HFFc6 (cell line): Measurements from ENCODE around the gene ATP6AP1. TPM values are rescaled to one million over a fixed set of nuclear protein-coding genes. Genes with fewer than 3 reads are reported as not detected.
A peak's percentile ranks its signal among the peaks of the same experiment; 100 is the strongest.

Experiments
- DNase-seq: peaks from one replicate; pipeline ENCODE4 v3.0.0-alpha.2; 2018
- H3K27ac Mint-ChIP-seq: 2 replicates; pipeline ENCODE4 v1.8.0; 2020; ENCODE audit warnings: mild to moderate bottlenecking, mixed read lengths
- H3K27me3 Mint-ChIP-seq: 2 replicates; pipeline ENCODE4 v1.8.0; 2021; ENCODE audit warnings: mild to moderate bottlenecking, moderate library complexity, mixed read lengths; ENCODE audit not compliant: insufficient read depth
- H3K36me3 Mint-ChIP-seq: 2 replicates; pipeline ENCODE4 v1.8.0; 2021; ENCODE audit warnings: low read depth, mixed read lengths
- H3K4me1 Mint-ChIP-seq: 2 replicates; pipeline ENCODE4 v1.8.0; 2020; ENCODE audit warnings: low read depth, mixed read lengths
- H3K4me3 Mint-ChIP-seq: 2 replicates; pipeline ENCODE4 v1.8.0; 2020; ENCODE audit warnings: mild to moderate bottlenecking, moderate library complexity, mixed read lengths
- H3K9me3 Mint-ChIP-seq: 2 replicates; pipeline ENCODE4 v1.8.0; 2020; ENCODE audit warnings: mild to moderate bottlenecking, mixed read lengths
- CTCF ChIP-seq: fragments of 200-600 bp; sonication (generic); IDR thresholded peaks from 2 replicates; pipeline ENCODE4 v1.5.0; 2021; ENCODE audit warnings: antibody characterized with exemption, mild to moderate bottlenecking
- total RNA-seq, 6 experiments: library from RNA; stranded (reverse); fragmentation: NEBNext Ultra II Directional; extraction: Animal tissue kit (Norgen Biotek cat#: 25700); gene quantifications; 2 replicates in 1 of 6; 3 replicates in 5 of 6; pipeline ENCODE4 v1.2.3, GENCODE V29; 2021

Gene ATP6AP1
- total RNA-seq, 6 experiments from 2014 or later = 107 to 154 (median 123) TPM

GRCh38 chrX:154450312-154450711 lies 21.8 kb downstream of the ATP6AP1 start:
- no peak for TF ChIP-seq CTCF
- Mint-ChIP-seq H3K9me3 (no peaks in the 10 kb centered on the region), H3K36me3 (peaks cover 7% of the 10 kb centered on the region; the same call in 1 of the 2 replicates), H3K27ac (no peak overlapping the region), H3K4me3 (no peak overlapping the region), H3K4me1 (peaks cover 6% of the 10 kb centered on the region; the same call in 1 of the 2 replicates), H3K27me3 (peaks cover 2% of the 10 kb centered on the region; the same call in 1 of the 2 replicates)
- no peak for DNase-seq

- no peak for DNase-seq
- H3K9me3 Mint-ChIP-seq = no peaks in the 10 kb centered on the region
Observed at GRCh38 chrX:154452823-154453222, 24.3 kb downstream of the ATP6AP1 start.

GRCh38 chrX:154457491-154458115 lies 29.1 kb downstream of the ATP6AP1 start:
- 0 out of 2 replicates have a peak, but pooled peaks cover 5% of the 10 kb centered on the region for H3K4me1 Mint-ChIP-seq
- no peaks in the 10 kb centered on the region for H3K9me3 Mint-ChIP-seq
- peaks cover 5% of the 10 kb centered on the region for H3K27me3 Mint-ChIP-seq
- TF ChIP-seq CTCF = no peak
- H3K27ac Mint-ChIP-seq = peak overlapping the region; percentile 90
- DNase-seq = no peak
- peak overlapping the region; percentile 92 for H3K4me3 Mint-ChIP-seq
- peaks cover 7% of the 10 kb centered on the region; the same call in 1 of the 2 replicates for H3K36me3 Mint-ChIP-seq

More at GRCh38 chrX:154452823-154453222, 24.3 kb downstream of the ATP6AP1 start:
- Mint-ChIP-seq H3K36me3 (peaks cover 7% of the 10 kb centered on the region; the same call in 1 of the 2 replicates), H3K27ac (no peak overlapping the region), H3K4me1 (0 out of 2 replicates have a peak, but pooled peaks cover 5% of the 10 kb centered on the region), H3K4me3 (no peak overlapping the region), H3K27me3 (peaks cover 3% of the 10 kb centered on the region; the same call in 1 of the 2 replicates)
- no peak for TF ChIP-seq CTCF

GRCh38 chrX:154458116-154458953 lies 29.9 kb downstream of the ATP6AP1 start, which contains the start of gene PLXNA3:
TSS of gene PLXNA3 (plus strand) at chrX:154458281. CDS start at chrX:154460184, 1,903 bp downstream.
- Mint-ChIP-seq H3K36me3 (peaks cover 7% of the 10 kb centered on the region; the same call in 1 of the 2 replicates), H3K9me3 (no peaks in the 10 kb centered on the region), H3K4me3 (peak within 1 kb of the TSS; percentile 92), H3K27ac (peak within 1 kb of the TSS; percentile 90), H3K4me1 (0 out of 2 replicates have a peak, but pooled peaks cover 5% of the 10 kb centered on the region), H3K27me3 (peaks cover 5% of the 10 kb centered on the region)
- no peak for TF ChIP-seq CTCF
- DNase-seq = no peak

GRCh38 chrX:154458954-154459778 lies 30.7 kb downstream of the ATP6AP1 start:
- no peak for TF ChIP-seq CTCF
- Mint-ChIP-seq H3K27me3 (peaks cover 5% of the 10 kb centered on the region), H3K4me1 (0 out of 2 replicates have a peak, but pooled peaks cover 5% of the 10 kb centered on the region), H3K9me3 (no peaks in the 10 kb centered on the region), H3K4me3 (peak overlapping the region; percentile 89), H3K36me3 (peaks cover 6% of the 10 kb centered on the region; the same call in 1 of the 2 replicates), H3K27ac (peak overlapping the region; percentile 59)
- DNase-seq = peak; percentile 23
